GM18507 (cell line): ENCODE results near the gene DYRK1A.
A peak's percentile ranks its signal among the peaks of the same experiment; 100 is the strongest.

Experiments
- DNase-seq: peaks from one replicate; pipeline ENCODE4 v3.0.0; 2011; ENCODE audit warnings: low read depth; ENCODE audit not compliant: insufficient read length; ENCODE audit errors: extremely low spot score
- FAIRE-seq: peaks from 2 replicates; lab custom pipeline; 2011; peaks lifted over from hg19 to GRCh38; lab: Jason Lieb, UNC

DYRK1A gene

DNA sequence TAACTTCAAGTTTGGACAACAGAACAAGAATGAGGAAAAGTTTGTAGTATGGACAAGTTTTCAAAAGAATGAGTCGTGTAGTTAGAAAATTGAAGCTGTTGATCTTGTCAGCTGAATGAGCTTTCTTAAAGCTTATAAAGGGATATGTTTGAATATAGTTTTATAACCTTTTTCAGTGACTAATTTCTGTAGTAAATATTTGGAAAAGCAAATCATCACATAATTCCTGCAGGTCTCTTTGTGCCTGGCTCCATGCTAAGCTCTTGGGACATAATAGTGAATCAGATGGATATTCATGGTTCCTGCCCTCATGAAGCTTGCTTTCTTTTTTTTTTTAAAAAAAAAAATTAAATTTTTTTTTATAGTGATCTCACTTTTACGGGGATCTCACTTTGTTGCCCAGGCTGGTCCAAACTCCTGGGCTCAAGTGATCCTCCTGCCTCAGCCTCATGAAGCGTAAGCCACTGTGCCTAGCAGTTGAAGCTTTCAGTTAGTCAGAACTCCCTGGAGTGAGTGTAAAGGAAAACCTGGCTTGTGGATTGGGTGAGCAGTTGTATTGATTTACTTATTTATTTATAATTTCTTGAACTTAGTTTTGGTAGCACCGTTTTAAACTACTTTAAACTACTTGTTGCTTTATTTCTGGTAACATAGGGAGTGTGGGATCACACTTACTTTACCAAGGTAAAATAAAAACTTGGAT is 15.5 kb downstream of the DYRK1A start:
- DNase-seq (no peak), FAIRE-seq (no peak)

DNA sequence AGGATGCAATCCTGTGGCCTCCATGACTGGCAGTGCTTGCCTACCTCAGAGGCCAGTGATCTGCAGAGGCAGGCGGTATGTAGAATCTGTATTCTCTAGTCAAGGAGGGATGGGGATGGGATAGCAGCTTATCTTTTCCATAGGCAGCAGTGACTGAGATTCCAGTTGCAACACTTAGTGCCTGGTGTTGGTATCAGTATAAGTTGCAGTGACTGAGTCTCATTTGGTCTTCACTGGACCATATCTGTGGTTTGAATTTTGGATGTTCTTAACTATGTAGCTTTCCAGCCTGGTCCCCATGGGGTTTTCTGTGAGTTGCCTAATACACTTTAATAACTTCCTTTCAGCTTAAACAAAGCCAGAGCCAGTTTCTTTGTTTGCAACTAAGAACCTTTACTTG is 16.5 kb downstream of the DYRK1A start:
- FAIRE-seq, result no peak

DNA sequence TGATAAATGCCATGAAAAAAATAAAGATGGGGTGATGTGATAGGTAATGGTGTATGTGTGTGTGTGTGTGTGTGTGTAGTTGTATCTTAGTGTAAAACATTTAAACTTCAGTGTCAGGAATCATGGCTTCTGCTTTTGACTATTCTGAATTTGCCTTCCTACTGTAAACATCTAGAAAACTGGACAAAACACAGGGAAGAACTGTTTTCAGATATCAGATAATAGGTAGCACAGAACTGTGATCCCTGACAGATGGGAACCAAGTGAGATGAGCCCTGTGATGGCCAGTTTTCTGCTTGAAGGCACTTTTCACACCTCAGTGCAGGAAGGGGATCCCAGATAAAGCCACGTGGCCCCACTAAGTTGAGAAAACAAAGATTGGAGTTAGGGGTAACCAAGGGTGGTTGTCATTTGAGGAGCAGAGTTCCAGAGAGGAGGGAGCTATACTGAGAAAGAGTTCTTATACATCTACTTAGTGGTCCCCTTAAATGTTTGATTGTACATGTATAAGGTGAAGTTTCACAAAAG is 17.3 kb downstream of the DYRK1A start:
- DNase-seq (no peak), FAIRE-seq (no peak)

More for the DNA sequence above, 16.5 kb downstream of the DYRK1A start:
- no peak for DNase-seq

DNA sequence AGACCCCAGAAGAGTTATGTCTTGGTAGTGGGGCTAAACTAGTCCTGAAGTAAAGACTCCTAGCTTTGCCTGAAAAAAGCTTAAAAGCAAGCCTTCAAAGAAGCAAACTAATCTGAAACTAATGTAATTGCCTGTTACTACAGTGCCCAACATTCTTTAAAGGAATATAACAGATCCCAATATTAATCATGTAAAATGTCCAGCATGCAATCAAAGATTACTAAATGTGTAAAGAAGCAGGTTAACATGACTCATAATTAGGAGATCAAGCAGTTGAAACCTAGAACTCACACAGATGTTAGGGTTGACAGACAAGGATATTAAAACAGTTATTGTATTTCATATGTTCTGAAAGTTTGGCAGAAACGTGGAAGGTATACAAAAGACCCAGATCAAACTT is 17.8 kb downstream of the DYRK1A start:
- DNase-seq (no peak), FAIRE-seq (no peak)

DNA sequence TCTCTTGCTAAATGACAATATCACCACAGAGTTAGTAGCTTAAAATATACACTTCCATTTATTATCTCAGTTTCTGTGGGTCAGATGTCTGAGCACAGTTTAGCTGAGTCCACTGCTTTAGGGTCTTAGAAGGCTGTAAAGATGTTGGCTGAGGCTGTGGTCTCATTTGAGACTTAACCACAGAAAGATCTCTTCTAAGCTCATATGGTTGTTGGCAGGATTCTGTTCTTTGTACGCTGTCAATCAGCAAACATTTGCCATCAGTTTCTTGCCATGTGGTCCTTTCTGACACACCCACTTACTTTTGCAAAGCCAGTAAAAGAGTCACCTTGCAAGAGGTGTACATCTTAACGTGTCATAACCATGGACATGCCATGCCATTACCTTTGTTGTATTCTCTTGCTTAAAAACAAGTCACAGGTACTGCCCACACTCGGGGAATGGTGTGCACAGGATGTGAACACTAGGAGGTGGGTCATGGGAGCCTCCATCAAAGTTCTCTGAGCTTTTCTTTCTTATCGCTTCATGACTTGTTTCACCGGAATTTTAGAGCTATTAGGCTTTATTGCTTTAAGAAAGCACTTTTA is 18.7 kb downstream of the DYRK1A start:
- FAIRE-seq, result no peak
- no peak for DNase-seq

DNA sequence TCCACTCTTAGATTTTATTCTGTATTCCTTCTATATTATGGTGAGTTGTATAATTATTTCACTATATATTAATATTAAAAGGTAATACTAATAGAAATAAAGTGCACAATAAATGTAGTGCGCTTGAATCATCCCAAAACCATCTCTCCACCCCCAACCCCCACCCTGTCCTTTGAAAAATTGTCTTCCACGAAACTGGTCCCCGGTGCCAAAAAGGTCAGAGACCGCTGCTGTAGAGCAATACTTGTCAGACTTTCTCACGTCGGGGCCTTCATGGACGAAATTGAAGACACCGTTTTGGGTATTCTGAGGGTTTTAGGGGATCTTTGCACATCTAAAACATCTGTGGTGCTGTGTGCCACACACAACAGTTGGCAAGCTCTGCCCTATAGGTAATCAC is 19.6 kb downstream of the DYRK1A start:
- no peak for DNase-seq
- FAIRE-seq, result no peak

DNA sequence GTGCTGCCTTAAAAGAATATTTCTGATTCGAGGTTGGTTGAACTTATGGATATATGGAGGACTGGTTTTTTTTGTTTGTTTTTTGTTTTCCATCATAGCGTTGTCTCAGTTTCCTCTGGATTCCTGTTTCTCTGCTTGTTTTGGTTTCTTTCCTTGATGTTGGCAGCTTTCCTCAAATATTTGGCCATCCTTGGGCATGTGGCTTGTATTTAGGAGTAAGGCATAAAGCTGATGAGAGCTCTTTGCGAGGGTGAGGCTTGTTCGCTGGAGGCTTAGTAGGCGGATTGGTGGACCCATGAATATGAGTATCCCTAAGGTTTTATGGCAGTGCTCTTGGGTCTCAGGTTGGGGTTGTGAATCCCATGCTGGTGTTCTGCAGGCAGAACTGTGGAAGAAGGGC is 22.9 kb downstream of the DYRK1A start:
- FAIRE-seq (no peak), DNase-seq (no peak)

DNA sequence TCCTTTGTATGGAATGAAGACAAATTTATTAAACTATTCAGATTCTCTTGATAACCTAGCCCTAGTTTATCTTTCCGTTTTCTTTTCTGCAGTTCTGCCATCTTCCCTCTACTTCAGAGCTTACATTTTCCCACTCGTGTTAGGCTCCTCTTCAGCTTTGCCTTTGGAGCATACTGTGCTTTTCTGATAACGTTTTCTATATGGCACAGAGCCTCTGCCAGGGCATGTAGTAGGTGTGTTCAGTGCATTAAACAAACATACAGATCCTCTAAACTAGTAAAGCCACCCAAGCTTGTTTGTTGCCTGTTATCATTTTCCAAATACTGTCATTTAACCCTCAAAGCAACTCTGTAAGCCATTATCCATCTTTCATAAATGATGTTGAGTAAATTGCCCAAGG is 25.1 kb downstream of the DYRK1A start:
- no peak for DNase-seq
- FAIRE-seq, result no peak

DNA sequence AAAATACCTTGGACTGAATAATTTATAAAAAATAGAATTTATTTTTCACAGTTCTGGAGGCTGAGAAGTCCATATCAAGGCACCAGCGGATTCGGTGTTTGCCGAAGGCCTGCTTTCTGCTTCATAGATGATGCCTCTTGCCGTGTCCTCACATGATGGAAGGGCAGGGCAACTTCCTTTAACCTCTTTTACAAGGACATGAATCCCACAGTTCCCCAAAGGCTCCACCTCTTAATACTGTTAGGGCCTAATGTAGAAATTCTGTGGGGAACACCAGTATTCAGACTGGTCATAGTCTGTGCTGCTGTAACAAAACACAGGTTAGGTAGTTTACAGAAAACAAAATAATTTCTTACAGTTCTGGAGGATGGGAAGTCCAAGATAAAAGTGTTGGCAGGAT is 25.9 kb downstream of the DYRK1A start:
- DNase-seq, result no peak
- no peak for FAIRE-seq

DNA sequence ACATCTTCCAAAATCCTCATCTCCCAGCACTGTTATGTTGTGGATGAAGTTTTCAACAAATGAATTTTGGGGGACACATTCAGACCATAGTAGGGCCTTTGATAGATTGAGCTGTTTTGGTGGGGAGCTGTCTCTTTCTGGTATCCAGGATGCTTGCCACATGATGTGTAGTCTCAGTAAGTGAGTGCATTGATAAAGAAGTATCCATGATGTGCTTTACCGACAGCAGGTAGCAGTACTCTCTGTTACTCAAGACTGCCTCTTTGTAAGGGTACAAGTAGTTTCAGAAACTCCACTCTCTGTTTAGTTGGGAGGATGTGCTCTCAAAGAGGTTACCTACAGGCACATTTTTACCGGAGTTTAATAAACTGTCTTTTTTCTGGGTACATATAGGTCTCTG is 26.5 kb downstream of the DYRK1A start:
- FAIRE-seq (no peak), DNase-seq (no peak)

DNA sequence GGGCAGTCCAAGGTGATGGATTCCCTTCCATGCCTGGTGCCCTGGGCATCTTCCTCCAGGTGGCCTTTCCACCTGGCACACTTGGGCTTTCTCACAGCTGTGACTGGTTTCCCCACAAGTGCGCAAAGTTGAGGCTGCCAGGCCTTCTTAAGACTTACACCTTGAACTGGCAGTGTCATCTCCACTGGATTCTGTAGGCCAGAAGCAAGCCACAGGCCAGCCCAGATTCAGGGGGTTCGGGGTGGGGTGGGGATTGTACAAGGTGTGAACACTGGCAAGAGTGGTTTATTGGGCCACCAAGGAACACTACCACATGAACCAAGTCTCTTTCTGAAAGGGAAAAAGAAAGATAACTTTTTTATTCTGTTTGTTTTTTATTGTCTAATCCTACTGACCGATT is 27.2 kb downstream of the DYRK1A start:
- FAIRE-seq (no peak), DNase-seq (no peak)

DNA sequence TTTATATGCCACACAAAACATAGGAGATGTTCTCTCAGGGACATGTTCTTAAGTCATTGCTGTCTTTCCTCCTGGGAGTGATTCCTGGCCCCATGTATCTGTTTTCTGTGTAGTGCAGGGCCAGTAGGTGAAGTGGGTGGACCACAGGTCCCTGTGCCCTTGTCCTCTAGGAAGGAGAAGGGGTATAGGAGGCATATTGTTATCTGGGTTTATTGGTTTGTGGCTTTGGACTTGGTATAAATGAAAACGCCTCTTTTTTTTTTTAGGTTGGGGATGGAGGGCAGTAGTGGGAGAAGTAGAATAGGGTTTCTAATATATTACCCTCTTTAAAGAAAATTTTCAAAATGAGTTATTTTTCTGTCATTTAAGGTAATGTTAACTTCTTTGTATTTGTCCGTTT is 29.4 kb downstream of the DYRK1A start:
- no peak for FAIRE-seq
- DNase-seq, result no peak

DNA sequence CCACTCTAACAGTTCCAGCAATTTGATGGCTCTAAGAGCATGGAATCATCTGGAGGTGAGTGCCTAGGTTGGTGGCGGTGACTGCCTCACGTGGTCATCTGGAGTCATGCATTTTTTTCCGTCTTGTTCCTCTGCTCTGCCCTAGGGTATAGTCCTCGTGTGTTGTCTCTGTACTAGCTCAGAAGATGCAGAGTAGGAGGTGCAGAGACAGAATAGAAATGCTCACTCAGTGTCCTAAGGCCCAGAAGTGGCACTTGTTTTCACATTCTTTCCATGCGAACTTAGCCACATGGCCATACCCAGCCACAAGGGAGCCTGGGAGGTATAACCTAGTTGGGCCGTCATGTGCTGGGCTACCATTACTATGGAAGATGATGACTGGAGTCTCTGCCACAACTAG is 30.3 kb downstream of the DYRK1A start:
- DNase-seq, result no peak
- FAIRE-seq, result no peak

DNA sequence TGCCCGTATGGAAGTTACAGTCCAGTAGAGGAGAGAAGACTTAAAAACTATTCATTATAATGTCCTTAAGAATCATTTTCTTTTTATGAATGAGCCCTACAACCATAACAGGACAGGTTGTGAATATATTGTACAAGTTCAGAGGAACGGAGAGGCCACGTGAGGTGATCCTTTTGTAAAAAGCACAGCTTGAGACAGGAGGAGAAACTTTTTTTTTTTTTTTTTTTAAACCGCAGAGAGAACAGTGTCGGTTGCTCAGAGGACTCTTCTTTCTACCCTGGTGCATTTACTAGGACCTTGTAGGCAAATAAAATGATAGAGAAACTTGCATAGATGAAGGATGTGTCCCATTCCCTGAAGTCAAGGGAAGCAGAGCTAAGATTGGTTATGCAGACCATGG is 32.1 kb downstream of the DYRK1A start:
- FAIRE-seq (no peak), DNase-seq (no peak)

DNA sequence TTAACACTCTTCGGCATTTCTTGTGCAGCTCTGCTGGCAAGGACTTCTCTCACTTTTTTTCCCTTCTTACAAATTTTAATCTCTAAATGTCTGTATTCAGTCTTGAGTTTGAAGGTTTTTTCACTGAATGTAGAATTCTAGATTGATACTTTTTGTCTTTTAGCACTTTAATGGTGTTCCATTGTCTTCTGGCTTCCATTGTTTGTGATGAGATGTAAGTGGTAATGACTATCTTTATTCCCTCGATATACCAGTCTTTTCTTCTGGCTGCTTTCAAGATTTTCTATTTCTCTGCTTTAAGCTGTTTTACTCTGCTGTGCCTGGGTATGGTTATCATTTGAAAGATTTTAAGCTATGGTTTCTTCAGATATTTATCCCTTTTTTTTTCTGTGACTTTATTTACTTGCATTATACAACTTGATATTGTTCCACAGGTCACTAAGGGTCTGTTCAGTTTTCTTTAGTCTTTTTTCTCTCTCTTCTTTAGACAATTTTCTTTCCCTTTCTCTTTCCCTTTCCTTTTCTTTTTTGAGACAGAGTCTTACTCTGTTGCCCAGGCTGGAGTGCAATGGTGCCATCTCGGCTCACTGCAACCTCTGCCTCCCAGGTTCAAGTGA is 35.8 kb downstream of the DYRK1A start:
- FAIRE-seq (no peak), DNase-seq (no peak)

DNA sequence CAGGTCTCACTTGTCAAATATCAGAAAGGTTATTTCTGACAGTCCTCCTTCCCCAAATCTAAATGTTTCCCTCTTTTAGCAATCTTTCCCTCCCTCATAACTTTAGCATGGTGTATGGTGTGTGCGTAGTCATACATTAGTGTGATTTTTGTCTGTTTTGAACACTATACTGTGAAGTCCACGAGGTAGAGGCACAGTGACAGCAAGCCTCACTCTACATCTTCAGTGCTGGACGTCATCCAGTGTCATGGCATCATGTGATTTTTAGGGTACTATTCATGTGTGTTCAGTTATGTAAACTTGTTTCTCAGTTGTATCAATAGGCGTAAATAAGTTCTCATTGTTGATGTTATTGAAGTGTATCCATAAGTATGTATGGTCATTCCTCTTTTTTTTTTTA is 39.1 kb downstream of the DYRK1A start:
- DNase-seq (no peak), FAIRE-seq (no peak)

DNA sequence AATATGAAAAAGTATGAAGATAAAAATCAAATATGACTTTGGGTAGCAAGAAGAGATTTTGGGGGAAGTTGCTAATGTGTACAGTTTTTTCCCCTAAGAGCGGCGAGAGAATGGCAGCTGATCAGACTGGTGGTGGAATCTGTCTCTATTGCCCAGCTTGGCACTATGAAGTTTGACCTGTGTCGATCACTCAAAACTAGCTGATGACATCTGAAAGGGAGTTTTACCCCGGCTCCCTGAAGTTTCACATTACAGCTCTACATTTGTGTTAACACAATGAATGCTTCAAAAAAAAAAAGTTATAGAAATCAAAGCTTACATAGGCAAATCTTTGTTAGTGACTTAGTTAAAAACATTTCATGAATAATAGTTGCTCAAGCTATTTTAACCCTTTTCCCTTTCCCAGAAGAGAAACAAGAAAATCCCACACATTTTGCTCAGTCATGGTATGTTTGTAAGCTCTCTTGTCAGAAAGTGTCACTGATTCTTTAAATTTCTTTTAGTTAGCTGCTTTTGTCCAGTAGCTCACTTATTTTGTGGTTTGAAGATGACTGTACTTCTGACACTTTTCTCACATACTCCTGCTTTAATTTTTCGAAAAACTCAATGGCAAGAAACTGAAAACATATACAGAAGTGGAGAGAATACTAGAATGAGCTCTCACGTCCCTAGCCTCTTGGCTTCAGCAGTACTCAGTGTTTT is 41.3 kb downstream of the DYRK1A start:
- FAIRE-seq (peak; percentile 87), DNase-seq (no peak)

DNA sequence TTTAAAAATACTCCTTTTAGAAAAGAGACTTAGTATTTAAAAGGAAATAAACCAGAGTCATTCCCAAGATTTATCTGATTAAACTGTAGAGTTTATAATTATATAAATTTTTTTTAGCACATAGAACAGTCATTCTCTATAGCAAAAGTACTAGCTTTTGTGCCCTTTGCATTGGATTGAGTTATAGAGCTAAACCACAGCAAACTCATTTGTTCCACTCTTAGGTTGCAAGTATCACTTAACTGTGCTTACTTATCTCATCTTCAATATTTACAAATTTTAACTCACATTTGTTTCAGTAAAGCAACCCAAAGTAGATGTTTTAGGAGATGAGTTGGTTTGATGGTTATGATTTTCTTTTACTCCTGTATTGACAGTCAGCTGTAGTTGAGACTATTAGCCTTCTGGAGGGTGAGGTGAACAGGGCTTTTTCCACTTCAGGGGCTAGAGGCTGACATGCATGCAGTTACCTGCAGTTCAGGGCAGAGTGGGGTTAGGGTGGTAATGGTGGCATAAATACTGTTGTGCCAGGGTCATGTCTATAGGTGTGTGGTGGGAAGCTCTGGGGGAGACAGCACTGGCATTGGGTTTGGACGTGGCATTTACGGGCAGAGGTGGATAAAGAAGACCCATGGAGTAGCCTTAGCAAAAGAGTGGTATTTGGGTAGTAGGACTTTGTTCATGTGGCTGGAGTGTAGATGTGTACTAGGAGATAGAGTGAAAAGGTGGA is 42.1 kb downstream of the DYRK1A start:
- no peak for DNase-seq
- peak; percentile 38 for FAIRE-seq

DNA sequence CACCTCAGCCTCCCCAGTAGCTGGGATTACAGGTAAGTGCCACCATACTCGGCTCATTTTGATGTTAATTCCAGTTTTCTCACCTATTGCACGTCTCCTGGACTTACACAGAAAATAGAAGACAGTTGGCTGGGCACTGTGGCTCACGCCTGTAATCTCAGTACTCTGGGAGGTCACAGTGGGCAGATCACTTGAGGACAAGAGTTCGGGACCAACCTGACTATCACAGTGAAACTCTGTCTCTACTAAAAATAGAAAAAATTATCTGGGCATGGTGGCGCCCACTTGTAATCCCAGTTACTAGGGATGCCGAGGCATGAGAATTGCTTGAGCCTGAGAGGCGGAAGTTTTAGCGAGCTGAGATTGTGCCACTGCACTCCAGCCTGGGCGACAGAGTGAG is 44.1 kb downstream of the DYRK1A start:
- no peak for FAIRE-seq
- no peak for DNase-seq
